A673 (cell line): ENCODE data around the gene CDKAL1. TPM values are rescaled to one million over a fixed set of nuclear protein-coding genes. Genes with fewer than 3 reads are reported as not detected.

Source experiments
- BruUV-seq: library from RNA; stranded (reverse); fragments of 400-500 nt; replicated peaks from 2 replicates; lab custom pipeline; 2021; lab: Mats Ljungman, UMichigan
- CTCF ChIA-PET: fragments of 300-600 bp; sonication (Branson Sonifier 250); formaldehyde crosslinking; loops from one replicate; lab custom pipeline; 2022; ENCODE audit warnings: antibody characterized with exemption; lab: Charles Lee
- POLR2A ChIA-PET: fragments of 300-600 bp; sonication (Branson Sonifier 250); formaldehyde crosslinking; loops from one replicate; lab custom pipeline; 2022; ENCODE audit warnings: antibody characterized with exemption; ENCODE audit not compliant: low non-redundant PET; lab: Charles Lee
- DNase-seq: peaks from one replicate; pipeline ENCODE4 v3.0.0-alpha.2; 2015; ENCODE audit warnings: low spot score
- H3K27ac ChIP-seq: fragments of 200-600 bp; sonication (generic); 2 replicates; pipeline ENCODE4 v1.5.1; 2016; ENCODE audit warnings: mixed run types, low read depth, mild to moderate bottlenecking, mixed read lengths, antibody characterized with exemption, low read length; ENCODE audit not compliant: poor library complexity, severe bottlenecking
- H3K27me3 ChIP-seq: fragments of 200-600 bp; sonication (generic); replicated peaks from 2 replicates; pipeline ENCODE4 v1.6.1; 2017; ENCODE audit warnings: mixed run types, low read depth, mild to moderate bottlenecking, mixed read lengths, antibody characterized with exemption, low read length; ENCODE audit not compliant: insufficient read depth, poor library complexity
- H3K36me3 ChIP-seq: fragments of 200-600 bp; sonication (generic); 2 replicates; pipeline ENCODE4 v1.6.1; 2016; ENCODE audit warnings: mixed run types, mild to moderate bottlenecking, mixed read lengths, antibody characterized with exemption, low read length; ENCODE audit not compliant: insufficient read depth, poor library complexity, severe bottlenecking
- H3K4me1 ChIP-seq: fragments of 200-600 bp; sonication (generic); 2 replicates; pipeline ENCODE4 v1.6.1; 2017; ENCODE audit warnings: mixed run types, mild to moderate bottlenecking, mixed read lengths, antibody characterized with exemption, low read length; ENCODE audit not compliant: insufficient read depth, poor library complexity, severe bottlenecking
- H3K4me3 ChIP-seq: fragments of 200-600 bp; sonication (generic); 2 replicates; pipeline ENCODE4 v1.5.1; 2016; ENCODE audit warnings: low read depth, mixed run types, mild to moderate bottlenecking, mixed read lengths, low read length; ENCODE audit not compliant: poor library complexity, severe bottlenecking
- H3K9me3 ChIP-seq: fragments of 200-600 bp; sonication (generic); 2 replicates; pipeline ENCODE4 v1.6.1; 2016; ENCODE audit warnings: mixed run types, low read depth, mild to moderate bottlenecking, mixed read lengths, antibody characterized with exemption, low read length; ENCODE audit not compliant: poor library complexity, severe bottlenecking
- CTCF ChIP-seq: fragments of 300-800, 200-600 bp; sonication (generic); conservative IDR thresholded peaks from 2 replicates; pipeline ENCODE4 v1.5.1; 2017; ENCODE audit warnings: low read depth, mild to moderate bottlenecking, antibody characterized with exemption, low read length, moderate library complexity, mixed read lengths
- EZH2 ChIP-seq: fragments of 200-600 bp; sonication (generic); IDR thresholded peaks from 2 replicates; pipeline ENCODE4 v1.6.1; 2017; ENCODE audit warnings: borderline replicate concordance, low read depth, mild to moderate bottlenecking, mixed read lengths, antibody characterized with exemption, low read length; ENCODE audit not compliant: poor library complexity, severe bottlenecking
- intact Hi-C: fragments of 100-400 bp; cut with micrococcal nuclease; formaldehyde crosslinking; loops from one replicate; pipeline ENCODE4 v1.10.0; 2022; ENCODE audit not compliant: unreplicated experiment
- total RNA-seq: library from RNA; stranded (reverse); gene quantifications from 2 replicates; pipeline ENCODE4 v1.2.3, GENCODE V29; 2021

The CDKAL1 gene
- total RNA-seq, 1 experiment from 2014 or later: 35.5 TPM

DNA sequence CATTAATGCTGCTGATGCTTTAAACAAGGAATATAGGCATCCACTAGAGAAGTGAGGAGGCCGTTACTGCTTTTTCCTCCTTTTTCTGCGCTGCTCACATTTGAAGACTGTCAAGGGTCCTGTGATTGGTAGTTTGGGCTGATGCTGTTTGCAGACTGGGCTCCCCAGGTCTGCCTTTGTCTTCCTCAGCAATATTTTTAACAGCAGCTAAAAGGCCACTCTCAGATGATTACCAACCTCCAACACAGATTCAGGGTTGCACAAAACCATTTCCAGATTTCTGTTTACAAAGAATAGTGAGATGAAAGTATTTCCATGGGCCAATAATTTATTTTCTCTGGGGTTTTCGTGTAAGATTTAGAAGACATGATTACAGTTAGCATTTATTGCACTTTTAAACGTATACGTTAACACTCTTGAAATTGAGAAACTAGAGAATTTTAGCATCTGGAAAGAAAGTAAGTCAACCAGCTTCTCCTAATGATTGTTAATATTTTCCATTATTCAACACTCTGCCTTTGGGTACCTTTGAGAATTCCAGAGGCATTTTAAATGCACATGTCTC, 584.0 kb downstream of the CDKAL1 start:
- BruUV-seq: no TSS peak
- TF ChIP-seq EZH2 (no peak), CTCF (no peak)
- H3K36me3 ChIP-seq: no peaks in the 10 kb centered on the region
- H3K4me3 ChIP-seq: no peak overlapping the region
- no peaks in the 10 kb centered on the region for H3K9me3 ChIP-seq
- POLR2A ChIA-PET: no interaction called here
- intact Hi-C loops: no loop called here
- CTCF ChIA-PET: no interaction called here
- H3K4me1 ChIP-seq: peaks cover 5% of the 10 kb centered on the region
- no peaks in the 10 kb centered on the region for H3K27me3 ChIP-seq
- DNase-seq: no peak
- H3K27ac ChIP-seq: no peak overlapping the region

DNA sequence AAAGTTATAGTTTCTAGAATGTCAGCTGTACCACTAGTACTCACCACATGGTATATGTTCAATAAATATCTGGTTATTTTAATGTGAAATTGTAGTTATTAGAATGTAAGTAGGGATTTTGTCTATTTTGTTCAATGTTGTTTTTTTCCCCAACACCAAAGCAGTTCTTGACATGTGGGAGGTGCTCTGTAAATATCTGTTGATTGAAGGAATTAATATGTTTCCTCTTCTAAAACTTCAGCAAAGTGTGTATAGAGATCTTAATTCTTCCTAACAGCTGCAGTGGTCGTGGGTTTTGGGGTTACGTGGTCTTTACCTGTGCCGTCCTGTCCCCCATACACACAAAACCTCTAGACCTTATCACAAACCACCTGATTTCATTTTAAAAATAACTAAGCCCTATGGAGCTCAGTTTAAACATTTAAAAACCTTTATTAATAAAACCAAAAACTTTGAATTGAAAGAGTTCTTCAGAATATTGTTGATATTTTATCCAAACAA, 587.4 kb downstream of the CDKAL1 start:
- no peaks in the 10 kb centered on the region for H3K4me1 ChIP-seq
- ChIA-PET POLR2A (no interaction called here), CTCF (no interaction called here)
- no peak for TF ChIP-seq CTCF
- no peak for TF ChIP-seq EZH2
- H3K9me3 ChIP-seq: no peaks in the 10 kb centered on the region
- DNase-seq: no peak
- no peak overlapping the region for H3K4me3 ChIP-seq
- H3K27me3 ChIP-seq: no peaks in the 10 kb centered on the region
- H3K36me3 ChIP-seq: no peaks in the 10 kb centered on the region
- no TSS peak for BruUV-seq
- H3K27ac ChIP-seq: no peak overlapping the region
- intact Hi-C loops: no loop called here

GRCh38 chr6:21123507-21124436, 589.5 kb downstream of the CDKAL1 start:
- ChIA-PET CTCF (no interaction called here), POLR2A (no interaction called here)
- Histone ChIP-seq H3K27me3 (no peaks in the 10 kb centered on the region), H3K9me3 (no peaks in the 10 kb centered on the region), H3K27ac (no peak overlapping the region), H3K4me3 (no peak overlapping the region), H3K36me3 (no peaks in the 10 kb centered on the region), H3K4me1 (no peaks in the 10 kb centered on the region)
- no peak for DNase-seq
- BruUV-seq: no TSS peak
- no peak for TF ChIP-seq CTCF
- no peak for TF ChIP-seq EZH2
- intact Hi-C loops: no loop called here
